ENCODE data around the gene APLP2.
A peak's percentile ranks its signal among the peaks of the same experiment; 100 is the strongest.
"Not testable (repeated sequence)": the region's sequence is repeated elsewhere in the genome, so short reads cannot be mapped to it uniquely, and the experiment has no call there.

Gene APLP2

DNA sequence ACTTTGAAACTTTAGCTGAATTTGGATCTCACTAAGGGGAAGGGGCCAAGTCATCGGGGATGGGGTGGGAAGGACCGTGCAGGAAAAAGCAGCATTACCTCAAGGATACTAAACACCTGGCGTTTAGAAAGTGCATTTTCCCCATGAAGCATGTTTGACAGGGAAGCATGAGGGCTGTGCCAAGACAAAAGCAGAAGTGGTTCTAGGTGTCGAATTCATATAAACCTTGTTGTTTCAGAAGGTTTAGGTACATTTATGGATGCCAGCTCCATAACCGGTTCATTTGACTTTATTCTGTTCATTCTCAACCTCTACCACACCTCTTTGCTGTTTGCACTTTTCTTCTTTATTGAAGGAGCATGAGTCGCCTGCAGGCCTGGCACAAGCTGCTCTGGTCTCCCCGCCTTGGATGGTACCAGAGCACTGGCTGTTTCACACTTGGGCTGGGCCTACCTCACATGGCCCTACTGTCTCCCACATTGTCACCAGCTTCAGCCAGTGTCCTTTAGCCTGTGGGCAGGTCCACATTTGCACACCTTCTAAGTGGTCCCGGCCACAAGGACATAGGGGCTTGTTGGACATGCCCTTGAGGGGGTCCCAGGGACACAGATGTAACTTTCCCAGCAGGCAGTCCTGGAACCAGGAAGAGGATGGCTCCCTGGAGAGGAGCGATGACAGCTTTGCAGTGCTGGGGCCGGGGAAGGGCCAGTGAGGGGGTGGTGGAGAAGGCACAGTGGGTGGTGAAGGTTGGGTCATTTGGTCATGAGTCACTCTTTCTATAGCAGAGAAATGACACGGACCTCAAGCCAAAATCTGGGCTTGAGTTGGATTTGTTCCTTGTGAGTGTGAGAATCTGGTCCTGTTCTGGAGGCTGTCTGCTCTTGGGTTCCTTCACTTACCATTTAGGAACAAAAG lies 86.7 kb downstream of the APLP2 start:
- DNase-seq = no peak

DNA sequence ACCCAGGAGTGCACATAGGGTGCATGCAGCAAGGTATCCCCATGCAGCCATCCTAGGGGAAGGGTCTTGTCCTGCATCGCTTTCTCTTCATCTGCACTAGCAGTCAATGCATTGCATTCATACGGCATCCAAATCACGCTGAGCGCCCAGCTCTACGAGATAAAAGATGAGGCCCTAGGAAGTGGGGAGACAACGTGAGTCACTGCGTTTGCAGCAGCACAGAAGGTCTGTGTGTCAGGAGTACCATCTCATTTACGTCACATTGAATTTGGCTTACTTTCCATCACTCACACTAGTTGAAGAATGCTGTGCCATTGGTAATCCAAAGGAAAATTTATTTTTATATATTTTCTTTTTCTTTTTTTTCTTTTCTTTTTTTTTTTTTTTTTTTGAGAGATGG lies 87.4 kb downstream of the APLP2 start:
- no peak for DNase-seq

DNA sequence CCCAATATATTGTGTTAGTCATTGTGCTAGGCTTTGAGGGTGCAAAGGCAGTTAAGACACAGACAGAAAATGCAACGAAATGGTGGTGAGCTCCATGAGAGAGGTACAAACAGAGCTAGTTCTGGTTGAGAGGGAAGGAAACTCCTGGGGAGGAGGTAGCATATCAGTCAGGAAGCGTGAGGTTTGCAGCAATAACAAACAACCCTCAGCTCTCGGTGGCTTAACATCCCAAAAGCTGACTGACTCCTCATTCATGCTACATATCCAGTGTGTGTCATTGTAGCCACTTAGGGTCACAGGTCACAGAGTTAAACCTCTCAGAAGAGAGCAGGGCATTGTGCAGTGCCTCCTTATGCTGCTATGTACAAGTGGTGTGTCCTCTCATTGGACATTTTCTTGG lies 88.1 kb downstream of the APLP2 start:
- DNase-seq = no peak

DNA sequence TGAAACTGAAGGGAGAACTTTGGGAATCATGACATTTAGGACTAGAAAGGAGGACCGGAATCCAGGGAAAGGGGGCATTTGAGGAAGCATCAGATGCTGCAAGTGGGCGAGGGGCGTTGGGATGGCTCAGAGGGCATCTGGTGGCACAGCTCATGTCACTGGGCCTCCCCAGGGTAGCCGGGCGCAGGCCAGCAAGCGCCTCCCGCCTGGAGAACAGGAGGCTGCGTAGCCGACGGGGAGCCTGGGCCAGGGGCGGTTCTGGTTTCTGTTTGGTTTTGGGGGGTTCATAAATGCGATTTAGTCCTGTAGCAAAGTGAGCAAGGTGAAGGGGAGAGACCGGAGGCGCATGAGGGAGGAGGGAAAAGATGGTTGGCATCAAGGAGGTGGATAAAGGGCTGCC lies 89.4 kb downstream of the APLP2 start:
- DNase-seq = no peak

DNA sequence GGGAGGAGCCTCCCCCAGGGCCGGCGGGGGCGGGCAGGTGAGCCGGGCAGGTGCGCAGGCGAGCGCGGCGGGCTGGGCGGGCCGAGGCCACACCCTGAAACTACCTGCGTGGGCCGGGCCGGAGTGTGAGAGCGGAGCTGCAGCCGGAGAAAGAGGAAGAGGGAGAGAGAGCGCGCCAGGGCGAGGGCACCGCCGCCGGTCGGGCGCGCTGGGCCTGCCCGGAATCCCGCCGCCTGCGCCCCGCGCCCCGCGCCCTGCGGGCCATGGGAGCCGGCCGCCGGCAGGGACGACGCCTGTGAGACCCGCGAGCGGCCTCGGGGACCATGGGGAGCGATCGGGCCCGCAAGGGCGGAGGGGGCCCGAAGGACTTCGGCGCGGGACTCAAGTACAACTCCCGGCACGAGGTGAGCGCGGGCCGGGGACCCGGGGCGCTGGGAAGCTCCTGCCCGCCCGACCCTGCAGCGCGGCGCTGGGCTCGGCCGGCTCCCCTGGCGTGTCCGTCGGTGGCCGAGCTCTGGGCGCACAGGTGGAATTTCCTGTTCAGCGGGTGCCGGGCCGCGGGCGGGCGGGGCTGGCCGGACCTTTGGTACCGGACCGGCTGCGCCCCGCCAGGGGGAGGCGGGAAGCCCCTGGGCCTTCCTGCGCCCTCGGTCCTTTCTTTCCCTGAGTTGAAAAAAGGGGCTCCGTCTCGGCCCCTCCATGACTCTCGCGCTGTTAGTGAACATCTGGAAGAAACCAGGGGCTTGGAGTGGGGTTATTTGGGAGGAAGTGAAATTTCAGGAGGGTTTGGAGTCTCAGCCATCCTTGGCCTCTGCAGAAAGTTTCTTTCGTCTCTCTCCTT lies 90.2 kb downstream of the APLP2 start, which contains the start of gene ST14:
TSS of gene ST14 (plus strand) at position 126 of the 841 bp plus-strand sequence. CDS start at position 324, 198 bp downstream.
- no peak for DNase-seq

DNA sequence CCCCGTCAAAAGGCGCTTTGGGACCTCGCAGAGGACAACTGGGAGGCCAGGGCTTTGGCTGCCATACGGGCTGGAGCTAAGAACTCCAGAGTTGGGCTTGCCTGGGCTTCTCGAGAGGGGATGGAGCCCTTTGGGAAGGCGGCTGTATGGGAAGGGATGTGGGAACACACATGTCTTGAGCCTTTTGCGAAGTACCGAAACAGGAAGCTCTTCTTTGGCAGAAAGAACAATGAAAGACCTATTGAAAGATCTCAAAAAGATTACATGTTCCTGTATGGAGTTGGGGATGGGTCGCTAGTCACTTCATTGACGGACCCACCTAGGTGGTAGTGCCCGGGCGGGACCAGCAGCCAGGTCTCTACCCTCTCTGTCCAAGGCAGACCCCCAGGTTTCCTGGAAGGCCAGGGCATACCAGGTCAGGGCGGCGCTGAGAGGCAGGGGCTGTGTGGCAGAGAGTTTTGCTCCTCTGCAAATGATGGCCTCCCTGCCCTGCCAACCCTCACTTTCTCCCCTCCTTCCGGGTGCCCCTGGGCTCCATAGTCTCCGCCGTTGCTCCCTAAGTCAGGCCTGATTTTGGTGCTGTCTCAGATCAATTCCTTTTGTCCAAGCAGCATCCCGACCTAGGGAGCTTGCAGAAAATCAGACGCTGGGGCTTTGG lies 90.9 kb downstream of the APLP2 start:
- no peak for DNase-seq

DNA sequence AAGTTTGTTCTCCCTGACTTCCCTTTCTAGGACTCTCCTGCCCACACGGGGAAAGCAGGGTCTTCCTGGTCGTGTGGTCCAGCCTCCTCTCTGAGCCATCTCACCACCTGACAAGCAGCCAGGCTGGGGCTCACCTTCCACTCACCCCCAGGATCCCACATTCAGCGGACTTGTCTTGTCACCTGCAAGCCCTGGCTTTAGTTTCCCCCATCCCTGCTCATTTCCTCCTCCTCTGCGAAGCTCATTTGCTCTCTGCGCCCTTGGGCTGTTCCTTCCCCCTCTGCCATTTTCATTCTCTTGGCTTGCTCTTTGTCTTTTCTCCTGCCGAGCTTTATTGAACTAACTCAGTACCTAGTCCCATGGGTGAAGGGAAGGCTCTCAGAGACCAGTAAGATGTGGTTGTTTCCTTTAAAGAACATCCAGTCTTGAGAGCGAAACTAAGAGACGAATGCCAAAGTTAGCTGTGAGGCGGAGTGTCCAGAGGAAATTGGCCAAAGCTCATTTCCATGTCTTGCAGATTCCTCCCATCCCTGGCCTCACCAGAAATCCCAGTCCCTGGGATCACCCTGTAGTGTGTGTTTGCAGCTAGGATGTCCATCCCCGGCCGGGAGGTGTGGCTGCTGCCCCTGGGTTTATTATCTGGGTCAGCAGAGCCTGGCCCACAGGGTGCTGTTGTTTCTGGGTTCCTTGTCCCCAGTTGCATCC lies 91.9 kb downstream of the APLP2 start:
- DNase-seq = no peak

DNA sequence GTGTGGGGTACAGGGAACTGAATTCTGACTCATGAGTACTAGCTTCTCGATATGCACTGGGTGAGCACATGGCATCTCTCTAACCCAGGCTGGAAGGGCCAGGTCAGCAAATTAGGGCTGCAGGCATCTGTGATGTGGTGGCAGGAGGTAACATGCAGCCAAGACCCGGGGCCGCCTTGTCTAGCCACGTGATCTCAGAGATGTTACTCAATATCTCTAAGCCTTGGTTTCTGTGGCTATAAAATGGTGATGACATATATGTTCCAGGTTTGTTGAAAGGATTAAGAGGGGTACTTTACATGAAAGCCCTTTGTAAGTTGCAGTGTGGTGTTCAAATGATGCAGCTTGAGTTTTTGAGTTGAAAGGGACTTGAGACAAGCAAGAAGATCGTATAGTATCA lies 93.0 kb downstream of the APLP2 start:
- peak; percentile 26 for DNase-seq

DNA sequence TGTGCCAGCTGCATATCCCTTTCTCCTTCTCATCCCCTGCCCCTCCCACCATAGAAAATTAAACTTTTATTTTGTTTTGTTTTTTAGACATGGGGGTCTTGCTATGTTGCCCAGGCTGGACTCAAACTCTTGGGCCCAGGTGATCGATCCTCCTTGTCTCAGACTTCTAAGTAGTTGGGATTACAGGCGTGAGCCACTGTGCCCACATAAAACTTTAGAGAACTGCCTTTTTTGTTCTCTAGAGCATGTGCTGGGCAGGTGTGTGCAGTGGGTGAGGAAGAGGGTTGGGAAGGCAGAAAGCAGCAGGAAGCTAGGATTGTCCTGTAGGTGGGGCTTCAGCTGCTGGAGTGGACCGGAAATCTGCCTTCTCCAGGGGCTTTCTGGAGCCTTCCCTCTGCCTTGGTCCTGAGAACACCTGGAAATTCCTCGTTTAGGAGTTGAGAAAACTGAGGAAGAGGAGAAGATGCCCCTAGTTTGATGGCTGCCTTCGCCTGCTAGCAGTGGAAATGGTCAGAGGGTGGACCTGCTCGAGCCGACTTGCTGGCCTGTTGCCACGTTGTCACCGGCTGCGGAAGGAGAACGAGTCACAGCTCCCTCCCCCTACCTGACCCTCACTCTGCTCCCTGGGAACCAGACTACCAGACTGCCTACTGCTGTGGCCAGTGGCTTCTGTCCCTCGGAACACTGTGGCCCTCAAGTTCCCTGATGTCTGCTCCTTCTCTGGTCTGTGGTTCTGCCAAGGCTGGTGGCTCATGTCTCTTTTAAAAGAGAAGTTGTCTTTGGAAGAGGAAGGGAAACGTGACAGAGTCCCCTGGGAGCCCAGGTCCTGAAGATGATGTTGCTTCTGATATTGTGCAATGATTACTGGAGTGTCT lies 93.9 kb downstream of the APLP2 start:
- no peak for DNase-seq

DNA sequence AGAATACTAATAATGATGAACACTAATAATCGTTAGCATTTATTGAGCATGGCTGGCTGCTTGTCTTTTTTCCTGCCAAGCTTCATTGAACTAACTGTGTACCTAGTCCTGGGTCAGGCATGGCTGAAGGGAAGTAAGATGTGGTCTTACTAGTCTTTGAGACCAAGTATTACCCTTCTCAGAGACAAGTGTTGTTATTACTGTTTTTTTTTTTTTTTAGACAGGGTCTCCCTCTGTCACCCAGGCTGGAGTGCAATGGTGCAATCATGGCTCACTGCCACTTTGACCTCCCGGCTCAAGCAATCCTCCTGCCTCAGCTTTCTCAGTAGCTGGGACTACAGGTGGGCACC lies 94.5 kb downstream of the APLP2 start:
- no peak for DNase-seq

DNA sequence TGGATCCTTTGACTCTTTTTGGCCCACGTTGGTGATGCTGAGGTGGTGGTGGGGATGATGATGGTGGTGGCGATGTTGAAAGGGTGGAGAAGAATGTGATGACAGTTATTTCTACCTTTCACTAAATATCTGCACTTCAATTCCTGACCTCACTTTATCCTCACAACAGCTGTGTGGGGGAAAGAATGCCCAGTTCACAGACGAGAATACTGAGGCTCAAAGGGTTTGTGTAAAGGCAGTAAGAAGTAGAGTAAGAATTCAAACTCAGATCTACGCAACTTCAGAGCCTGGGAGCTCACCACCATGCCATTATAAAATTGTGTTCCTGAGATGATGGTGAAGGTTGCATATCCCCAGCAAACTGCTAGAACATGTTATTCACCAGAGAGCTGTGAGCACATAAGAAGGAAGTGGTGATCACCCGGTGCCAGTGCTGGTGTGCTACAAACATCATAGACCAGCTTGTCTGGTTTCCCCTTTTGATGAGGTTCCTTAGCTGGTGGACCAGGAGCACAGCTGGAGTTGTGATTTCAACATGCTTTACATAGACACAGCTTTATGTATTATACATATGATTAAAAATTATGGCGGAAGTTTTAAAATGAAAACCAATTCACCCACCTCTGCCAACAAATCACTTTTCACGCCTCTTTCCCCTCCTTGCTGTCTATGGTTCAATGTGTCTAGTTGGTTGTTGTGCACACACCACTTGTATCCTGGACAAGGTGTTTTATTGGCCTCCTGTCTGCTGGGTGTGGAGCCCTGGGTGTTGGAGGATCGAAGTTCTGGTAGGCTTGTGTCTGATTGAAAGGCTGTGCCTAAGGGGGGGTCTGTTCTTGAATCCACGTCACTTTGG lies 96.1 kb downstream of the APLP2 start:
- no peak for DNase-seq

DNA sequence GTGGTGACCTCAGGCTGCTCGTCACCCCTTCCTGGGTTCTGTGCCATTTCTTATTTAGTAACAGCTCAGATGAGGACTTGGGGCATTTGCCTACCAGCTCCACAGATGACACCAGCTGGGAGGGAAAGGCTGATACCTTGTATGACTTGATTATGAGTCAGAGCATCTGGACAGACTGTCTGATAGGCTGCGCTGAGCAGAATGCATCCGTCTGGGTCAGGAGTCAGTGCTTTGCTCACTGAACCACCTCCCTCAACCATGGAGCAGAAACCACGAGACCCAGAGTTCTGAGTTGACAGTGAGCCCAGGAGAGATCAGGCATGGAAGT lies 96.7 kb downstream of the APLP2 start:
- peak; percentile 16 for DNase-seq

DNA sequence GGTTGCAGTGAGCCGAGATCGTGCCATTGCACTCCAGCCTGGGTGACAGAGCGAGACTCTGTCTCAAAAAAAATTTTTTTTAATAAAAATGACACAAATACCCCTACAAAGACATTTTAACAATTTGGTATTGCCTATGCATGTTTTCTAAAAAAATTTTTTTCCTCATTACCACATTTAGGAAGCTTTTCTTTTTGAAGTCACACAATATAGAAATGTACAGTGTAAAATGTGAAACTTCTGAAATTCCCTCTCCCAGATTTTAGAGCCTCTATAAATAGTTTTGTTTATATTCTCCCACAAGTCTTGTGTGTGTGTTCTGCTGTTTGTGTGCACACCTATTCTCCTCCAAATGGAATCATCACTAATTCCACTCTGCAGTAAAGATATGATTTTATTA lies 97.5 kb downstream of the APLP2 start:
- DNase-seq = no peak

DNA sequence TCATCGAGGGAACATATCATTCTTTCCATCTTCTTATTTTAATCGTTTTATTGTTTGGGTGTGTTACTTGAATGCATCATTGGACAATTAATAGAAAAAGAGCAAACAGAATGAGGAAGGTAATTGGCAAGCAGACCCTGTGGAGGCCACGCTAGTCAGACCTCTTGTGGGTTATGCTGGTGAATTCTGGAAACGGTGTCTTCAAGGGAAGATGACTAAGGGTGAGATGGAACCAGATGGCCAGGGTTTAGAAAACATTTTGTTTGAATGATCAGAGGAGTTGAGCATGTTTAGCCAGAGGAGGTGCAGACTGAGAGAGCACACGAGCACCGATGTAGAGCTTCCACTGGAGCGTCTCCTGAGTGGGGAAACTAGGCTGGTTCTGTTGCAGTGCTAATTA lies 98.4 kb downstream of the APLP2 start:
- no peak for DNase-seq

DNA sequence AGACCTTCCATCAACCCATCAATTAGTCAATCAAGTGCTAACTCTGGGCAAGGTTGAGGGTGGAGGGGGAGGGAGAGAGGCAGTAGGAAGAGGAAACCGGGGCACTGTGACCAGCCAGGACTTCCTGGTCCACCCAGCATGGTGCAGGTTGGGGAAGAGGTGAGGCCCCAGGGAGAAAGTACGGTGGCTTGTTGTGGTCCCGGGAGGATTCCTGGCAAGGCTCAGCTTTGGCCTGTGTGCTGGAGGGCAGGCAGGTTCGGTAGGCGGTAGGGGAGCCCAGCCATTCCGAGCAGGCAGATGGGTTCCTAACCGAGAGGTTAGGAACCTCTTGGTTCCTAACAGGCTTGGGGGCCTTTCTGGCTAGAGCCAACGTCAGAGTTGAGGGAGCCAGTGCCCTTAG lies 100.7 kb downstream of the APLP2 start:
- DNase-seq = no peak

DNA sequence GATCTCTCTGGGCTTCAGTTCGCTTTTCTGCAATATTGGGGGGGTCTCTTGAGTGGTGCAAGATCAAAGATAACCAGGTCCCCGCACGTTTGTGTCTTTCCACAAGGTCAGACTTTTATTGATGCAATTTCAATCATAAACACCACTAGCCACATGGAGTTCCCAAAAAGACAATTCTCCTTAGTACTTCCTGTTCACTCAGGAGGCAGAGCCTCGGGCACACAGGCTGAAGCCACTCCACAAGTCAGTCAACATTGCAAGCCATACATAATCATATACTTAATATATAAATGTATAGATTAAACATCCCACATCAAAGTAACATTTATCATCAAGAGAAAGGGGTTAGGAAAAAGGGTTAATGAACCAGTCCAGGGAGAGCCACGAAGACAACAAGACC lies 101.8 kb downstream of the APLP2 start:
- DNase-seq = no peak

DNA sequence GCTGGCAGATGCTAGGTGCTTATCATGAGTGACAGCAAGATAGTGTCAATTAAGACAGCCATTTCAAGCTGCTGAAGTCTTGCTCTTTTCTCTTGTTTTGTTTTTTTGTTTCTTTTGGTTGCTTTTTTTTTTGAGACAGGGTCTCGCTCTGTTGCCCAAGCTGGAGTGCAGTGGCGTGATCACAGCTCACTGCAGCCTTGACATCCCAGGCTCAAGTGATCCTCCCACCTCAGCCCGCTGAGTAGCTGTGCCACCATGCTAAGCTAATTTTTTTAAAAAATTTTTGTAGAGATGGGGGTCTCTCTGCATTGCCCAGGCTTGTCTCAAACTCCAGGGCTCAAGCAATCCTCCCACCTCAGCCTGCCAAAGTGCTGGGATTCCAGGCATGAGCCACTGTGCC lies 102.3 kb downstream of the APLP2 start:
- DNase-seq = not testable (repeated sequence)

DNA sequence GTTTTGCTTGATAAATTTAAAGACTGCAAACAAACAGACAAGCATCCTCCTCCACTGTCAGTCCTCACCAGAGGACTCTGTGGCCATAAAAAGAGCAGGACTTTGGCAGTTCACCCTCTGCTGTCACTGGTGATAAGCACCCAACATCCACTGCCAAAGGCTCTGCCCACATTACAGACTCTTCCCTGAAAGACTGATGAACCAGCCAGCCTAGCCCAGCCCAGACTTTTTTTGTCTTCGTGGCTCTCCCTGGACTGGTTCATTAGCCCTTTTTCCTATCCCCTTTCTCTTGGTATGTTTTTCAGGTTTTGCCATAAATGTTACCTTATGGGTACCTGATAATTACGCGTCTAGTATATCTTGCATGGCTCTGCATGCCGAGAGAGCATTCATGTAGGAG lies 104.9 kb downstream of the APLP2 start:
- no peak for DNase-seq

DNA sequence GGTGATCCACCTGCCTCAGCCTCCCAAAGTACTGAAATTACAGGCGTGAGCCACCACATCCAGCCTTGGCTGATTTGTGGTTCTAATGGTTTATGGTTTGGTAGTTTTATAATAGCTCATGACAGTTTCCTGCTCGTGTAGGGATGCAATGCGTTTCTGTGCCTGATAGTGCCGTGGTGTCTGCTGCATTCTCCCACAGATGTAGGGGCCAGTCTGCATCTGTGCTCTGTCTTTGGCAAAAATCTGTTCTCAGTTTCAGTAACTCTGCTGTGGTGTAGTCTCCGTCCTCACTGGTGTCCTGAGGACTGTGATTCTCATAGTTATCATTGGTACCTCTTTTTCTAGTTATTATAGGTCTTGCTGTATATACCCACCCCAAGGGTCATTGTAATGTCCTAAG lies 106.2 kb downstream of the APLP2 start:
- peak; percentile 16 for DNase-seq

DNA sequence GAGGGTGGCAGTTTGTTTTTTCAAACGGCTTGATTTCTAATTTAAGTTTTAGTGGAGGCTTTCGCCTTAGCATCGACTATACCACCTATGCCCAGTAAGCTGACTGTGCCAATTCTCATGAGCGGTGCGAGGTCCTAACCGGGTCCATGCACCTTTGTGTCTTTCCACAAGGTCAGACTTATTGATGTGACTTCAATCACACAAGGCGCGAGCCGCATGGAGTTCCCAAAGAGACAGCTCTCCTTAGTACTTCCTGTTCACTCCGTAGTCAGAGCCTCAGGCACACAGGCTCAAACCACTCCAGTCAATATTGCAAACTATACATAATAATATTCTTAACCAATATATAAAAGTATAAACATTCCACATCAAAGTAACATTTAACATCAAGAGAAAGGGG lies 108.1 kb downstream of the APLP2 start:
- DNase-seq = no peak
